H1 (cell line): ENCODE results near the gene SCG3. TPM values are rescaled to one million over a fixed set of nuclear protein-coding genes. Genes with fewer than 3 reads are reported as not detected.

Source experiments
- CTCF ChIA-PET: fragments of 300-600 bp; sonication (Branson Sonifier 250); formaldehyde crosslinking; loops from one replicate; lab custom pipeline; 2021; ENCODE audit not compliant: partially characterized antibody; lab: Charles Lee
- POLR2A ChIA-PET: fragments of 300-600 bp; sonication (Branson Sonifier 250); formaldehyde crosslinking; loops from one replicate; lab custom pipeline; 2021; ENCODE audit warnings: inconsistent platforms; ENCODE audit not compliant: partially characterized antibody; lab: Charles Lee
- DNase-seq, 2 experiments: peaks; one replicate each; pipeline versions ENCODE4 v3.0.0 to v3.0.0-alpha.2; 2010 to 2022; ENCODE audit warnings: low spot score in 2 of 2, low read depth in 1 of 2, mixed read lengths in 1 of 2
- FAIRE-seq: peaks from 2 replicates; lab custom pipeline; 2011; peaks lifted over from hg19 to GRCh38; lab: Jason Lieb, UNC
- H2AFZ ChIP-seq: 2 replicates; pipeline ENCODE4 v1.8.1; 2012; ENCODE audit warnings: low read length, inconsistent platforms
- H2AK5ac ChIP-seq: 2 replicates; pipeline ENCODE4 v1.6.1; 2013; ENCODE audit warnings: low read depth, low read length
- H2BK120ac ChIP-seq: replicated peaks from 2 replicates; pipeline ENCODE3; 2013; ENCODE audit warnings: low read depth, low read length, inconsistent platforms
- H2BK12ac ChIP-seq: 2 replicates; pipeline ENCODE4 v1.6.1; 2013; ENCODE audit warnings: low read depth, low read length
- H2BK15ac ChIP-seq: 2 replicates; pipeline ENCODE4 v1.6.1; 2013; ENCODE audit warnings: low read length
- H2BK20ac ChIP-seq: 2 replicates; pipeline ENCODE4 v1.6.1; 2013; ENCODE audit warnings: low read length
- H2BK5ac ChIP-seq: 2 replicates; pipeline ENCODE4 v1.6.1; 2013; ENCODE audit warnings: low read depth, low read length
- H3K14ac ChIP-seq: 2 replicates; pipeline ENCODE4 v1.6.1; 2013; ENCODE audit warnings: inconsistent platforms; ENCODE audit not compliant: insufficient read length
- H3K18ac ChIP-seq: 2 replicates; pipeline ENCODE4 v1.6.1; 2013; ENCODE audit warnings: low read length; ENCODE audit errors: extremely low read depth
- H3K23ac ChIP-seq: 2 replicates; pipeline ENCODE4 v1.6.1; 2013; ENCODE audit warnings: inconsistent platforms; ENCODE audit not compliant: insufficient read length
- H3K23me2 ChIP-seq: 2 replicates; pipeline ENCODE4 v1.6.1; 2013; ENCODE audit warnings: low read depth, low read length
- H3K27ac ChIP-seq: 2 replicates; pipeline ENCODE4 v1.6.1; 2011; ENCODE audit warnings: low read depth, low read length, inconsistent platforms
- H3K27me3 ChIP-seq, 4 experiments: replicated peaks in 1 of 4; 1 replicate in 1 of 4; 2 replicates in 3 of 4; pipeline versions ENCODE4 v1.6.1 to v1.8.1; 2011 to 2013; ENCODE audit warnings: low read length in 3 of 4, mild to moderate bottlenecking in 3 of 4, inconsistent platforms in 2 of 4, mixed read lengths in 2 of 4, moderate library complexity in 1 of 4; ENCODE audit not compliant: control insufficient read depth in 3 of 4, insufficient read depth in 3 of 4; ENCODE audit errors: extremely low read depth in 1 of 4
- H3K36me3 ChIP-seq, 4 experiments: 2 replicates each; pipeline versions ENCODE4 v1.6.1 to v1.8.1; 2011 to 2013; ENCODE audit warnings: mild to moderate bottlenecking in 4 of 4, low read length in 3 of 4, moderate library complexity in 2 of 4, control low read depth in 1 of 4, inconsistent platforms in 1 of 4; ENCODE audit not compliant: insufficient read depth in 4 of 4, control insufficient read depth in 2 of 4
- H3K4ac ChIP-seq: replicated peaks from 2 replicates; pipeline ENCODE3; 2013; ENCODE audit warnings: low read length, low read depth, mixed read lengths, inconsistent platforms; ENCODE audit not compliant: insufficient read length
- H3K4me1 ChIP-seq, 4 experiments: replicated peaks in 1 of 4; 1 replicate in 1 of 4; 2 replicates in 3 of 4; pipeline versions ENCODE4 v1.6.1 to v1.8.1; 2011 to 2013; ENCODE audit warnings: low read length in 3 of 4, inconsistent platforms in 2 of 4, mixed read lengths in 1 of 4; ENCODE audit not compliant: insufficient read depth in 4 of 4, control insufficient read depth in 3 of 4
- H3K4me2 ChIP-seq, 2 experiments: 2 replicates each; pipeline versions ENCODE4 v1.6.1 to v1.8.1; 2011 to 2013; ENCODE audit warnings: low read depth in 2 of 2, low read length in 2 of 2, control low read depth in 1 of 2, inconsistent platforms in 1 of 2, mild to moderate bottlenecking in 1 of 2; ENCODE audit not compliant: insufficient read depth in 1 of 2
- H3K4me3 ChIP-seq, 4 experiments: fragments of 200-600, 300-600 bp in 1 of 4; sonication (generic), shearing (Covaris generic), sonication (Bioruptor Twin) in 1 of 4; 2 replicates each; pipeline versions ENCODE4 v1.5.1 to v1.8.1; 2011 to 2016; ENCODE audit warnings: low read length in 4 of 4, low read depth in 3 of 4, control low read depth in 2 of 4, inconsistent platforms in 2 of 4, mild to moderate bottlenecking in 2 of 4, mixed read lengths in 1 of 4, moderate library complexity in 1 of 4; ENCODE audit not compliant: insufficient read depth in 2 of 4; ENCODE audit errors: extremely low read depth in 1 of 4
- H3K56ac ChIP-seq: replicated peaks from 2 replicates; pipeline ENCODE3; 2013; ENCODE audit warnings: low read depth, mild to moderate bottlenecking, mixed read lengths, low read length, inconsistent platforms; ENCODE audit not compliant: insufficient read length
- H3K79me1 ChIP-seq: 2 replicates; pipeline ENCODE4 v1.6.1; 2013; ENCODE audit warnings: low read depth, low read length, control low read depth
- H3K79me2 ChIP-seq, 2 experiments: 2 replicates each; pipeline versions ENCODE4 v1.6.1 to v1.8.1; 2012 to 2013; ENCODE audit warnings: low read length in 2 of 2, mild to moderate bottlenecking in 2 of 2, inconsistent platforms in 1 of 2; ENCODE audit not compliant: insufficient read depth in 2 of 2, control insufficient read depth in 1 of 2
- H3K9ac ChIP-seq, 4 experiments: replicated peaks in 1 of 4; 1 replicate in 1 of 4; 2 replicates in 3 of 4; pipeline versions ENCODE4 v1.6.1 to v1.8.1; 2011 to 2013; ENCODE audit warnings: low read depth in 3 of 4, low read length in 3 of 4, control low read depth in 2 of 4, mild to moderate bottlenecking in 2 of 4, moderate library complexity in 2 of 4, inconsistent platforms in 1 of 4; ENCODE audit errors: extremely low read depth in 1 of 4
- H3K9me3 ChIP-seq, 2 experiments: 2 replicates each; pipeline versions ENCODE4 v1.6.1 to v1.8.1; 2012 to 2013; ENCODE audit warnings: mild to moderate bottlenecking in 2 of 2, moderate library complexity in 2 of 2, control low read depth in 1 of 2, inconsistent platforms in 1 of 2, low read depth in 1 of 2, low read length in 1 of 2, mixed read lengths in 1 of 2; ENCODE audit not compliant: insufficient read depth in 2 of 2
- H4K20me1 ChIP-seq, 2 experiments: replicated peaks in 1 of 2; 2 replicates each; pipeline versions ENCODE3 to v1.8.1; 2011 to 2013; ENCODE audit warnings: inconsistent platforms in 2 of 2, low read length in 2 of 2, mild to moderate bottlenecking in 1 of 2; ENCODE audit not compliant: insufficient read depth in 2 of 2, control insufficient read depth in 1 of 2
- H4K5ac ChIP-seq: 2 replicates; pipeline ENCODE4 v1.6.1; 2013; ENCODE audit warnings: low read length, low read depth, mixed read lengths, inconsistent platforms; ENCODE audit not compliant: insufficient read length
- H4K8ac ChIP-seq: 2 replicates; pipeline ENCODE4 v1.8.0; 2013; ENCODE audit warnings: mild to moderate bottlenecking, moderate library complexity, low read length, inconsistent platforms; ENCODE audit not compliant: insufficient read depth; ENCODE audit errors: extremely low read depth
- H4K91ac ChIP-seq: replicated peaks from 2 replicates; pipeline ENCODE3; 2013; ENCODE audit warnings: low read length, mixed read lengths, inconsistent platforms; ENCODE audit not compliant: insufficient read length
- BACH1 ChIP-seq: IDR thresholded peaks from 2 replicates; pipeline ENCODE4 v1.6.1; 2012; ENCODE audit warnings: low read length, improper control_type of control experiment
- HDAC2 ChIP-seq, 2 experiments: fragments of 300-600 bp in 1 of 2; sonication (generic) in 1 of 2; IDR thresholded peaks; 2 replicates each; pipeline ENCODE4 v1.6.1; 2011 to 2012; ENCODE audit warnings: low read depth in 2 of 2, low read length in 2 of 2, mild to moderate bottlenecking in 2 of 2, moderate library complexity in 2 of 2, borderline replicate concordance in 1 of 2, inconsistent platforms in 1 of 2
- WGBS, 2 experiments: shearing (Covaris generic) in 1 of 2; methylation state at CpG; one replicate each; pipeline versions ENCODE4 v1.1.6 to v1.1.7; 2013 to 2015; ENCODE audit warnings: low lambda C conversion rate in 2 of 2, mixed read lengths in 2 of 2, inconsistent platforms in 1 of 2, low coverage in 1 of 2, missing lambda C conversion rate in 1 of 2; ENCODE audit not compliant: insufficient replicate concordance in 2 of 2, insufficient coverage in 1 of 2, insufficient read length in 1 of 2; ENCODE audit errors: extremely low coverage in 1 of 2, missing lambda C conversion rate in 1 of 2; 5-methylcytosine and 5-hydroxymethylcytosine counted together
- polyA plus RNA-seq, 7 experiments: library from polyadenylated mRNA; depleted of rRNA in 3 of 7; stranded (reverse) in 5 of 7; unstranded in 2 of 7; fragments of >200 nt in 5 of 7; fragments of 200-250 nt in 2 of 7; gene quantifications; 1 replicate in 5 of 7; 2 replicates in 1 of 7; 4 replicates in 1 of 7; pipeline versions ENCODE4 v1.2.1 to v1.2.3, GENCODE V29; 2011 to 2013; ENCODE audit warnings: missing spikeins in 2 of 7, mixed read lengths in 2 of 7
- total RNA-seq: library from RNA; stranded (reverse); fragmentation: NEBNext Ultra II Directional; extraction: Animal tissue kit (Norgen Biotek cat#: 25700); gene quantifications from 2 replicates; pipeline ENCODE4 v1.2.1, GENCODE V29; 2021
- TF ChIP-seq, protein P1 (sequence below), 3 experiments: IDR thresholded peaks; 1 replicate in 2 of 3; 2 replicates in 1 of 3; pipeline versions ENCODE4 v1.5.1 to v1.6.1; 2011; ENCODE audit warnings: low read length in 3 of 3, mild to moderate bottlenecking in 3 of 3, inconsistent platforms in 2 of 3, low read depth in 1 of 3, moderate library complexity in 1 of 3; ENCODE audit not compliant: insufficient read depth in 1 of 3; ENCODE audit errors: control extremely low read depth in 1 of 3

Gene SCG3
- total and polyA plus RNA-seq, 2 of the 8 experiments (the other 6 are each of a cell fraction or from before 2014, with no cell fraction given) = 5.2 to 45.9 TPM

- ChIA-PET POLR2A (no interaction called here), CTCF (interaction anchor here (0.8 to 1.6 kb wide), 3 partner anchors 27 to 80 kb away, joined by 3 to 6 read pairs (median 3); no protein-coding TSS in a partner anchor)
- H4K20me1 ChIP-seq = no peaks in the 10 kb centered on the region
- H3K79me1 ChIP-seq = no peaks in the 10 kb centered on the region
- H2BK12ac ChIP-seq = no peak overlapping the region
- no peaks in the 10 kb centered on the region for H3K79me2 ChIP-seq
- no peak overlapping the region for H3K56ac ChIP-seq
- H3K27ac ChIP-seq = no peak overlapping the region
- no peak overlapping the region for H2AFZ ChIP-seq
- H3K27me3 ChIP-seq = no peaks in the 10 kb centered on the region
- no peak overlapping the region for H2BK5ac ChIP-seq
- H3K4me1 ChIP-seq = no peaks in the 10 kb centered on the region
- no peak overlapping the region for H2BK120ac ChIP-seq
- no peak overlapping the region for H2AK5ac ChIP-seq
- no peak overlapping the region for H4K91ac ChIP-seq
- H3K36me3 ChIP-seq = peaks cover 0 to 14% (median 6%) of the 10 kb centered on the region in 4 experiments; a peak in 5 of 8 replicates
- no peak overlapping the region for H3K4ac ChIP-seq
- no peak overlapping the region for H2BK20ac ChIP-seq
- 89% methylated on average over 5 of the region's 5 CpGs; no CpG with 5 or more reads in 1 of the 2 experiments for WGBS, 2 experiments
- H3K14ac ChIP-seq = no peak overlapping the region
- H3K4me3 ChIP-seq = no peak overlapping the region
- H4K8ac ChIP-seq = no peak overlapping the region
- DNase-seq (no peak), FAIRE-seq (no peak)
- no peak overlapping the region for H4K5ac ChIP-seq
- H3K23ac ChIP-seq = no peak overlapping the region
- H3K23me2 ChIP-seq = no peaks in the 10 kb centered on the region
- H3K9me3 ChIP-seq = no peaks in the 10 kb centered on the region
- H3K9ac ChIP-seq = no peak overlapping the region
- no peak overlapping the region for H3K18ac ChIP-seq
- H2BK15ac ChIP-seq = no peak overlapping the region
- H3K4me2 ChIP-seq = no peak overlapping the region
- TF ChIP-seq, protein P1, sequence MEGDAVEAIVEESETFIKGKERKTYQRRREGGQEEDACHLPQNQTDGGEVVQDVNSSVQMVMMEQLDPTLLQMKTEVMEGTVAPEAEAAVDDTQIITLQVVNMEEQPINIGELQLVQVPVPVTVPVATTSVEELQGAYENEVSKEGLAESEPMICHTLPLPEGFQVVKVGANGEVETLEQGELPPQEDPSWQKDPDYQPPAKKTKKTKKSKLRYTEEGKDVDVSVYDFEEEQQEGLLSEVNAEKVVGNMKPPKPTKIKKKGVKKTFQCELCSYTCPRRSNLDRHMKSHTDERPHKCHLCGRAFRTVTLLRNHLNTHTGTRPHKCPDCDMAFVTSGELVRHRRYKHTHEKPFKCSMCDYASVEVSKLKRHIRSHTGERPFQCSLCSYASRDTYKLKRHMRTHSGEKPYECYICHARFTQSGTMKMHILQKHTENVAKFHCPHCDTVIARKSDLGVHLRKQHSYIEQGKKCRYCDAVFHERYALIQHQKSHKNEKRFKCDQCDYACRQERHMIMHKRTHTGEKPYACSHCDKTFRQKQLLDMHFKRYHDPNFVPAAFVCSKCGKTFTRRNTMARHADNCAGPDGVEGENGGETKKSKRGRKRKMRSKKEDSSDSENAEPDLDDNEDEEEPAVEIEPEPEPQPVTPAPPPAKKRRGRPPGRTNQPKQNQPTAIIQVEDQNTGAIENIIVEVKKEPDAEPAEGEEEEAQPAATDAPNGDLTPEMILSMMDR (IDR thresholded peaks at IDR 0.05; ENCODE audit: control extremely low read depth in 1 of 3, insufficient read depth in 1 of 3, low read depth in 1 of 3, low read length in 3 of 3) = no peak
- TF ChIP-seq HDAC2 (IDR thresholded peaks at IDR 0.05; ENCODE audit: borderline replicate concordance in 1 of 2, low read depth in 2 of 2, low read length in 2 of 2) = no peak
- no peak for TF ChIP-seq BACH1
These were observed 15.3 kb downstream of the SCG3 start for GRCh38 chr15:51696566-51696965.
